NCI-H345 (cell line): ENCODE data around the gene TEDC2.
"Not testable (repeated sequence)": the region's sequence is repeated elsewhere in the genome, so short reads cannot be mapped to it uniquely, and the experiment has no call there.

ENCODE experiments used
- DNase-seq: peaks from one replicate; lab custom pipeline; 2025; lab: John Stamatoyannopoulos, UW

TEDC2 gene

GRCh38 chr16:2476345-2476720 is 16.4 kb downstream of the TEDC2 start:
- no peak for DNase-seq

GRCh38 chr16:2476741-2477140 is 16.8 kb downstream of the TEDC2 start:
- DNase-seq, result no peak

- DNase-seq, result no peak
Observed at GRCh38 chr16:2477327-2477726, 17.4 kb downstream of the TEDC2 start.

- peak; percentile 59 for DNase-seq
Observed at GRCh38 chr16:2478279-2478678, 18.4 kb downstream of the TEDC2 start.

- DNase-seq, result not testable (repeated sequence)
Observed at GRCh38 chr16:2479996-2480395, 20.1 kb downstream of the TEDC2 start.

- DNase-seq, result no peak
Observed at GRCh38 chr16:2480948-2481347, 21.0 kb downstream of the TEDC2 start.

- no peak for DNase-seq
Observed at GRCh38 chr16:2481676-2482075, 21.8 kb downstream of the TEDC2 start.

GRCh38 chr16:2482249-2482648 is 22.3 kb downstream of the TEDC2 start:
- DNase-seq, result no peak

GRCh38 chr16:2482708-2483534 is 23.0 kb downstream of the TEDC2 start:
- DNase-seq, result peak; percentile 14

- DNase-seq, result no peak
Observed at GRCh38 chr16:2483939-2484897, 24.3 kb downstream of the TEDC2 start.

- DNase-seq, result no peak
Observed at GRCh38 chr16:2484898-2485508, 25.1 kb downstream of the TEDC2 start.

GRCh38 chr16:2485811-2486507 is 26.1 kb downstream of the TEDC2 start:
- no peak for DNase-seq

GRCh38 chr16:2486645-2487516 is 27.0 kb downstream of the TEDC2 start:
- peak; percentile 14 for DNase-seq

GRCh38 chr16:2487517-2487842 is 27.6 kb downstream of the TEDC2 start:
- no peak for DNase-seq

GRCh38 chr16:2487903-2488531 is 28.1 kb downstream of the TEDC2 start:
- no peak for DNase-seq

GRCh38 chr16:2489581-2489980 is 29.7 kb downstream of the TEDC2 start:
- DNase-seq, result no peak

GRCh38 chr16:2490190-2491105 is 30.5 kb downstream of the TEDC2 start:
- DNase-seq, result peak; percentile 81

- DNase-seq, result no peak
Observed at GRCh38 chr16:2492292-2492691, 32.4 kb downstream of the TEDC2 start.

GRCh38 chr16:2493605-2494004 is 33.7 kb downstream of the TEDC2 start:
- DNase-seq, result no peak
